T-helper 9 cell (primary cell): Measurements from ENCODE around the gene PTPRM.

Experiments used
- DNase-seq: peaks from one replicate; pipeline ENCODE4 v3.0.0-alpha.2; 2020

Gene PTPRM

DNA sequence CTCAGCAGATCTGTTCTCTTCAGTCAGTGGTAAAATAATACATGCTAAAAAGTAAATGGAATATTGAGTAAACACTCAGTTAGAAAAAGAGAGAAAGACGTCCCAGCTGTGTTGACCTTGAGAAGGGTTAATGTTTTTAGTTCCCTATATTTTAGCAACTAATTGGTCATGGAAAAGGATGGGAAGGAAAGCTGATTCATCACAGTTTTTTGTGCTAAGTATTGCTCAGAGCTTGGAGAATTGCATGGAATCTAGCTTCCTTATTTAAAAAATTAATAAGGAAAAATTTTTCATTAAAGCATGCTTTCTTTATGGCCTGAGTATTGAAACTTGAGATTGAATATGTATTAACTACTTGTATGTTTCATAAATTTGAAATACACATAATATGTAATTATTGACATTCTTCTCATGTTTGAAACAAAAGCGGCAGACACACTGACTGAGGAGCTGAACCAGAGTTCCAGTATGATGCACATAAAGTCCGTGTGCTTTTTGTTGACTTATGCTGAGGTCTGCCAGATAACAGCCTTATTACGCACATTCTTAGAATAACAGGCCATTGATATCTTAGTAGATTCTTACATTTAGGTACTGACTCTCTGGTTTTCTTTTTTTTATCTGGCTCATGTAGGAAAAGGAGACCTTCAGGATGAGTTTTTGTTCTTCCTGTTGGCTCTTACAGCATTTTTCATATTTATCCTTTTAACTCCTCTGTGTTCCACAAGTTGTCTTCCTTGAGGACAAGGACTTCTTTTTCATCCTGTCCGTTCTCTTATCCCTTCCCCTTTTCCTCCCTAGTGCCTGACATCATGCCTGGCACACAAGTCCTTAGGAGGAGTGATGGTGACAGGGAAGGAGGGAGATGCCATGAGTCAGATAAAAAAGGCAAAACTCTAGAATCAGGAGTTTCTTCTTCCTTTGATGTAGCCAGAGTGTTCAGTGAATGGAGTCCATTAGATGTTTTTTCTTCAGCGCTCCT lies 194.1 kb downstream of the PTPRM start:
- no peak for DNase-seq

GRCh38 chr18:7764405-7764804 lies 197.3 kb downstream of the PTPRM start:
- DNase-seq = no peak

DNA sequence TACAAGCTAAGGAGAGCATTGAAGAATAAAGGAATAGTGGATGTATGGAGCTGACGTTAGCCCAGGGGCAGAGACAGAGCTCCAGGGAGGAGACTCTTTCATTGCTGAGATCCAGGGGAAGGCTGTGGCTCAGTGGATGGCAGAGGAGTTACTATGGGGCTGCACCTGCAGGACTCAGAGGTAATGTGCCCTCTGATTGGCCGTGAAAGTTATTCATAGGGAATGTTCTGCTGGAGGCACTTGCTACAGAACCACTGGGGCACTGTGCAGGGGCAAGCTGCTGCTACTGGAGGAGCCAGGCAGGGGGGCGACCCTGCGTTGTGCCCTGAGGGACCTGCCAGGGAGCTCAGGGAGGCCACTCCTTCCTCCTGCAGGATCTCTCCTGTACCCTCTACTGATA lies 199.2 kb downstream of the PTPRM start:
- DNase-seq = no peak

- DNase-seq = no peak
Measured at GRCh38 chr18:7766817-7767216, 199.7 kb downstream of the PTPRM start.

DNA sequence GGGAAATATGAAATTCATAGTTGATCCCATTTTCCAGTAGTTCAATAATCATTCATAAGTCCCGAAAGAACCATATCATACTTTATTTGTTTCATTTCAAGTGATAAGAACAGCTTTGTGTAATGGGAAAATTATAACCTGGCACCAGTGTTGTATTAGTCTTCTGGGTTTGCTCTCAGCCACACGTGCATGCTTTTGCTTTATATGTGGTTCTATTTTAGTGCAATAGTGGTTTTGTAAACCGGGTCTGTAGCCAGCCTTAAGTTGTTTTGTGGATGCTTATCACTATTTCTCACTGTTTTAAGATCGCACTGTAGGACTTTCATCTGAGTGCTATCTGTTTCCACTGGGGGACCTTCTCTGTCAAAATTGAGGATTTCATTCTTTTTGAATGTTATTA lies 203.8 kb downstream of the PTPRM start:
- no peak for DNase-seq

DNA sequence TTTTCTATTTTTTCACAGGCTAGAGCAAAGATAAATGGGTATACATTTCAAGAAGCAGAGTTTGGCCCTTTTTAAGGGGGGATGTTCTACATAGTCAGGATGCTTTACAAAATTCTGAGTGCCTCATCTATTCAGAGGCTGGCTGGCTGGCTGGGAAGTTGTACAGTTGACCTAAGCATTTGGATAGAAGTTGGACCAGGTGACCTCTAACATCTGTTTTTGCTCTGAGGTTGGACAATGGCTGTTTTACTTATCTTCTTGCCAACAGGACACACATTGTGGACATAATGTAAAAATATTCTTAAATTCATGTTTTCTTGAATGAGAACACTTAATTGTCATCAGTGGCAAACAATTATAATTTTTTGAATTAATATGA lies 205.4 kb downstream of the PTPRM start:
- DNase-seq = no peak

DNA sequence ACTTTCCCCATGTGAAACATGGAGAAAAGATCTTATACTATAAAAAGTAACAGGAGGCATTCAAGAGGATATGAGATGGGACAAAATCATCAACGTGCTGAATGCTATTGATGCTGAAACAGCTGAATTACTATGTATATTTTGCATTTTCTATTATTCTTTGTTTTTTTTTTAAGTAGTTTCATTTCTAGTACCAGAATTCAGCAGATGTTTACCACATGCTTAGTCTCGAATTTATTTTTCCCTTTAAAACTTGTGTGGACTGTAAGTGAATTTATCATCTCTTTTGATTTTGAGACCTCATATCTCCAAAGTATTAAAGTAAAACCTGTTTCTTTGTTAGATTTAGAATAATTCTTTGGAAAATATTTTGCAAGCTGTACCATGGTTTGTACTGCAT lies 205.8 kb downstream of the PTPRM start:
- DNase-seq = no peak

DNA sequence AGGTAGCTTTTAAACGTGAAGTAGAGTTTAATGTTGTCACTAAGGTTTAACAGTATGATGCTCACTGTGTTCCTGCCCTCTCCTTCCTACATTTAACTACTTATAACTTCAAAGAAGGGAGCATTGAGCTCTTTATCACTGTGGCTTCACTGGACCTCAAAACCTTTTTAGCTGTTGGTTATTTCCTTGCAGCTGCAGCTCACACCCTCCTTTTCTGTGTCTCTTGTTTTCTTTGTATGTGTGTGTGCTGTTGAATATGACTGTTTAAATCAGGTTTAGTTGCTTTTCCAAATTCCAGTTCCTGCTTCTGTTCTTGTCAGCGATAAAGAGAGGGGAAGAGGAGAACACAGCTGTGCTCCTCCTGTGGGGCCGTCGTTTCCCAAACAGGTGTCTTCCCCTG lies 208.0 kb downstream of the PTPRM start:
- no peak for DNase-seq

- no peak for DNase-seq
Measured at GRCh38 chr18:7775843-7776242, 208.7 kb downstream of the PTPRM start.

- no peak for DNase-seq
Measured at GRCh38 chr18:7778181-7778580, 211.1 kb downstream of the PTPRM start.

- DNase-seq = no peak
Measured at GRCh38 chr18:7779211-7779610, 212.1 kb downstream of the PTPRM start.

- DNase-seq = no peak
Measured at GRCh38 chr18:7784171-7784570, 217.1 kb downstream of the PTPRM start.

GRCh38 chr18:7786569-7786968 lies 219.5 kb downstream of the PTPRM start:
- no peak for DNase-seq

- no peak for DNase-seq
Measured at GRCh38 chr18:7787339-7787738, 220.2 kb downstream of the PTPRM start.

- no peak for DNase-seq
Measured at GRCh38 chr18:7789856-7790552, 222.9 kb downstream of the PTPRM start.

- no peak for DNase-seq
Measured at GRCh38 chr18:7793100-7793499, 226.0 kb downstream of the PTPRM start.

GRCh38 chr18:7803956-7804469 lies 236.9 kb downstream of the PTPRM start:
- no peak for DNase-seq

DNA sequence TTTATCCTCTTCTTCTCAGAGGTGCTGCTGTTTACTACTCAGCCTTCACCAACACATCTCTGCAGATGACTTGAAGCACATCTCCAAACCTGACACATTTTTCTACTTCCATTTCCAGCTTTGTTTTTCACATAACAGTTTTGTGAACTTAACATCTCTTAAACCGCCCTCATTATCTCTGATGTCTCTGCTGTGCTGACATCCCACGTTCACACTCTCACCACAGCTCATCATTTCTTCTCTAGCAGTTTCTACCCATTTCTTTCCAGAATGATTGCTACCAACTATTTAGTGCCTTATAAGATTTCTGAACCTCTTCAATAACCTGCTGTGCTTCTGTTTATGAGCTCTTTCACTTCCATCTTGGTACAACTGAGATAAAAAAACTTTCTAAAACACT lies 238.0 kb downstream of the PTPRM start:
- no peak for DNase-seq

- DNase-seq = no peak
Measured at GRCh38 chr18:7805880-7806279, 238.8 kb downstream of the PTPRM start.

DNA sequence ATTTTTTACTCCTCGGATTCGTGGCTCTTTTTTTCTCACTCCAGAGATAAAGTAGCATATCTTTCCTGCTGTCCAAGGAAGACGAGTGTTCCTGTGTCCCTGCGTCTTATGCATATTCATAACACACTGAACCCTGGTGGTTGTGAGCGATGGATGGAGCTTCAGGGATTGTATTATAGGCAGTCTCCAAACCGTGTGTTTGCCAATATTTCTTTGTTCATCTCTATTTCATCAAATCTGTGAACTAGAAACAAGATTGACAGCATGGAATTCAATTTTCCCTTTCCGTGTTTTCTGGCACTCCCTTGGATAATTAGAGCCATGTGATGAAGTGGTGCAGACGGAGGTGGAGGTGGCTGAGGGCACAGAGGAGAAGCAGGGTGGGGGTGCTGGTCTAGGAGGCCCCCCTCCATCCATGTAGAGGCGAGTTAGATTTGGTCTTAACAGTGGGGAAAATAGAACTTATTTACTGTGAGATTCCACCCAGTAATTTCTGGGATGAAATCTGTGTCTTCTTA lies 240.9 kb downstream of the PTPRM start:
- no peak for DNase-seq

GRCh38 chr18:7808992-7809391 lies 241.9 kb downstream of the PTPRM start:
- no peak for DNase-seq

- no peak for DNase-seq
Measured at GRCh38 chr18:7809455-7809854, 242.3 kb downstream of the PTPRM start.

DNA sequence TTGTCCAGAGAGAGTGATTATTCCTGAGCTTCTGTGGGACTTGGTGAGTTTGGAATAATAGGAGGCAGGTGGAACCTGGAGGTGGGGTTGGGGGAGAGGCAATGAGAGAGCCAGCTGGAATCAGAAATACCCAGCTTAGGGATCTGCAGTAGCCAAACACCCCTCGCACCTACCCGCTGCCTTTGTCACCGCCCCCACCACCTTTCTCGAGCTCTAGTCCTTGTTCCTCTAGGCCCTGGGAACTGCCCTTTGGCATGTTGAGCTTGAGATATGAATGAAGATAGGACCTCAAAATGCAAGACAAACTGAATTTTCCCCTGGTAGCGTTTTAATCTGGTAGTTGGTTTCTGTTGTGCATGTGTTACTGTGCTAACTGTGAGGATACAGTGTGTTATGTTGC lies 242.9 kb downstream of the PTPRM start:
- DNase-seq = no peak
